ENCODE results near the gene NSFL1C.

- TF ChIP-seq REST (IDR thresholded peaks at IDR 0.05) (no peak), RARB (CRISPR knock-in tag; IDR thresholded peaks at IDR 0.05) (no peak), CTCF (IDR thresholded peaks at IDR 0.05) (no peak), MAZ (IDR thresholded peaks at IDR 0.05; ENCODE audit: borderline replicate concordance, low read depth, low read length) (no peak), POLR2A (IDR thresholded peaks at IDR 0.05; ENCODE audit: low read length) (no peak), ZFP36 (IDR thresholded peaks at IDR 0.05; ENCODE audit: borderline replicate concordance, partially characterized antibody) (no peak), USF2 (IDR thresholded peaks at IDR 0.05) (no peak), RAD21 (conservative IDR thresholded peaks at IDR 0.05 in 1 of 2, IDR thresholded peaks at IDR 0.05 in 1 of 2) (no peak), RFX5 (IDR thresholded peaks at IDR 0.05) (no peak), ESRRA (IDR thresholded peaks at IDR 0.05; ENCODE audit: borderline replicate concordance, low read length) (no peak), E2F6 (IDR thresholded peaks at IDR 0.05; ENCODE audit: borderline replicate concordance, low read depth) (no peak), MAX (IDR thresholded peaks at IDR 0.05) (no peak), EP300 (IDR thresholded peaks at IDR 0.05) (no peak)
Observed at GRCh38 chr20:1505871-1506270, 39.2 kb upstream of the NSFL1C start.

All from A549 (cell line).